ENCODE measurements around the gene IL5. TPM values are rescaled to one million over a fixed set of nuclear protein-coding genes. Genes with fewer than 3 reads are reported as not detected.

The IL5 gene
- total and polyA plus RNA-seq, 2 donors (not counting 3 experiments of a cell fraction or from before 2014, with no cell fraction given): not detected

- no peak for TF ChIP-seq CTCF (IDR thresholded peaks at IDR 0.05; ENCODE audit: extremely low read depth in 1 of 2, insufficient read depth in 1 of 2, low read depth in 1 of 2, low read length in 2 of 2)
- TF ChIP-seq MYC (IDR thresholded peaks at IDR 0.05; ENCODE audit: low read depth, low read length): no peak
- TF ChIP-seq GATA2 (IDR thresholded peaks at IDR 0.05; ENCODE audit: insufficient read depth, insufficient read length, low read depth, low read length): no peak
- TF ChIP-seq, protein P1, sequence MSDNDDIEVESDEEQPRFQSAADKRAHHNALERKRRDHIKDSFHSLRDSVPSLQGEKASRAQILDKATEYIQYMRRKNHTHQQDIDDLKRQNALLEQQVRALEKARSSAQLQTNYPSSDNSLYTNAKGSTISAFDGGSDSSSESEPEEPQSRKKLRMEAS (IDR thresholded peaks at IDR 0.05; ENCODE audit: insufficient read depth, insufficient read length): no peak
- TF ChIP-seq POLR2A (IDR thresholded peaks at IDR 0.05; ENCODE audit: low read depth, low read length): no peak
- TF ChIP-seq JUN (IDR thresholded peaks at IDR 0.05; ENCODE audit: borderline replicate concordance, insufficient read depth, insufficient read length, low read depth): no peak
- TF ChIP-seq EZH2 (IDR thresholded peaks at IDR 0.05; ENCODE audit: borderline replicate concordance, low read depth, low read length, severe bottlenecking): no peak
- no peak for TF ChIP-seq POLR2AphosphoS5 (IDR thresholded peaks at IDR 0.05; ENCODE audit: insufficient read depth, low read depth, low read length)
- TF ChIP-seq FOS (IDR thresholded peaks at IDR 0.05; ENCODE audit: borderline replicate concordance, insufficient read depth, low read length): no peak
- no peak for DNase-seq (ENCODE audit: low read depth, low spot score)
- FAIRE-seq: no peak
- Histone ChIP-seq H3K79me2 (ENCODE audit: control insufficient read depth, insufficient read depth, low read length) (no peaks in the 10 kb centered on the region), H2AFZ (ENCODE audit: low read depth, low read length) (no peak overlapping the region), H3K9me1 (replicated peaks; ENCODE audit: control insufficient read depth, extremely low read depth, insufficient read depth, low read length) (no peaks in the 10 kb centered on the region), H3K36me3 (ENCODE audit: control insufficient read depth in 2 of 2, extremely low read depth in 1 of 2, insufficient read depth in 2 of 2, low read length in 2 of 2) (no peaks in the 10 kb centered on the region), H3K4me2 (ENCODE audit: insufficient read depth, low read length) (no peak overlapping the region), H3K9ac (replicated peaks; ENCODE audit: extremely low read depth, insufficient read depth, low read length) (no peak overlapping the region), H3K9me3 (replicated peaks; ENCODE audit: control insufficient read depth, insufficient read depth, low read length) (no peaks in the 10 kb centered on the region), H3K4me3 (replicated peaks in 1 of 3; ENCODE audit: insufficient read depth in 1 of 3, low read depth in 1 of 3, low read length in 3 of 3) (no peak overlapping the region), H3K27me3 (ENCODE audit: control insufficient read depth in 2 of 2, insufficient read depth in 2 of 2, low read length in 2 of 2) (peaks cover 14% of the 10 kb centered on the region in 2 experiments), H3K4me1 (ENCODE audit: control insufficient read depth, extremely low read depth, insufficient read depth, low read length) (no peaks in the 10 kb centered on the region), H3K27ac (ENCODE audit: insufficient read depth, low read depth, low read length) (no peak overlapping the region), H4K20me1 (replicated peaks; ENCODE audit: control insufficient read depth, extremely low read depth, insufficient read depth, low read length) (no peaks in the 10 kb centered on the region)
- dilution Hi-C loops (cut with MboI; ENCODE audit: extremely low pct_ligation_motif_present, low sequenced_read_pairs) (no loop called here), intact Hi-C loops (cut with micrococcal nuclease) (loop anchor here (5.0 kb wide), 3 partner anchors 184 to 294 kb away; no protein-coding TSS in a partner anchor)
- CTCF ChIA-PET: interaction anchor here (1.0 to 3.8 kb wide), 5 partner anchors 9 to 292 kb away, joined by 3 to 42 read pairs (median 5); no protein-coding TSS in a partner anchor
- BruUV-seq (replicated peaks): no TSS peak
- POLR2A ChIA-PET: no interaction called here
Measured at GRCh38 chr5:132528021-132528420, 15.3 kb downstream of the IL5 start.

All from endothelial cell of umbilical vein (primary cell).